ENCODE measurements around the gene POU2F3. TPM values are rescaled to one million over a fixed set of nuclear protein-coding genes. Genes with fewer than 3 reads are reported as not detected.
A peak's percentile ranks its signal among the peaks of the same experiment; 100 is the strongest.

The POU2F3 gene
- total and polyA plus RNA-seq, 2 of the 13 experiments (the other 11 are each of a cell fraction or from before 2014, with no cell fraction given): not detected

GRCh38 chr11:120208001-120208441, 31.9 kb upstream of the POU2F3 start (continued):
- TF ChIP-seq FIP1L1 (IDR thresholded peaks at IDR 0.05; ENCODE audit: borderline replicate concordance, insufficient read depth, low read depth, low read length) (no peak), NCOA1 (CRISPR knock-in tag; IDR thresholded peaks at IDR 0.05) (no peak), SKIL (CRISPR knock-in tag; IDR thresholded peaks at IDR 0.05; ENCODE audit: borderline replicate concordance) (peak; percentile 84; the same call in 1 of the 2 replicates), CCDC6 (CRISPR knock-in tag; IDR thresholded peaks at IDR 0.05) (peak; percentile 59; the same call in 1 of the 2 replicates), AHDC1 (CRISPR knock-in tag; IDR thresholded peaks at IDR 0.05; ENCODE audit: borderline replicate concordance) (peak; percentile 59; the same call in 1 of the 2 replicates), ZNF556 (CRISPR knock-in tag; IDR thresholded peaks at IDR 0.05; ENCODE audit: borderline replicate concordance) (peak; percentile 87), MIER2 (CRISPR knock-in tag; IDR thresholded peaks at IDR 0.05) (peak; percentile 34; the same call in 1 of the 2 replicates), ASH2L (IDR thresholded peaks at IDR 0.05; ENCODE audit: insufficient read length, low read depth, low read length) (peak; percentile 43), ZNF557 (CRISPR knock-in tag; IDR thresholded peaks at IDR 0.05) (0 out of 2 replicates have a peak, but pooled peaks have one; percentile 39), THRA (CRISPR knock-in tag; IDR thresholded peaks at IDR 0.05; ENCODE audit: borderline replicate concordance) (peak; percentile 61; the same call in 1 of the 2 replicates), TAF1 (CRISPR knock-in tag; IDR thresholded peaks at IDR 0.05) (no peak; the same call in 1 of the 2 replicates), EED (CRISPR knock-in tag; IDR thresholded peaks at IDR 0.05) (no peak), ZSCAN25 (CRISPR knock-in tag; IDR thresholded peaks at IDR 0.05) (0 out of 2 replicates have a peak, but pooled peaks have one; percentile 21), STAT6 (CRISPR knock-in tag; IDR thresholded peaks at IDR 0.05; ENCODE audit: borderline replicate concordance) (peak; percentile 52; the same call in 1 of the 2 replicates), MXD4 (CRISPR knock-in tag; IDR thresholded peaks at IDR 0.05) (no peak), ZNF292 (CRISPR knock-in tag; IDR thresholded peaks at IDR 0.05; ENCODE audit: borderline replicate concordance, low read depth) (peak; percentile 79; the same call in 1 of the 2 replicates), CEBPB (IDR thresholded peaks at IDR 0.05; ENCODE audit: borderline replicate concordance, low read depth, low read length) (peak; percentile 77)
